SU-DHL-6 (cell line): ENCODE measurements around the gene NPHP4.

Experiments used
- EZH2phosphoT487 ChIP-seq: fragments of 200-600 bp; sonication (generic), shearing (Covaris generic); conservative IDR thresholded peaks from 2 replicates; pipeline ENCODE4 v1.6.1; 2018; ENCODE audit warnings: mild to moderate bottlenecking, antibody characterized with exemption, low read length, moderate library complexity, mixed read lengths
- TF ChIP-seq, protein P1 (sequence below): fragments of 200-600 bp; sonication (generic); IDR thresholded peaks from one replicate; pipeline ENCODE4 v1.5.1; 2017; ENCODE audit warnings: antibody characterized with exemption, mild to moderate bottlenecking, low read length, moderate library complexity; ENCODE audit not compliant: insufficient read depth, poor library complexity, severe bottlenecking

DNA sequence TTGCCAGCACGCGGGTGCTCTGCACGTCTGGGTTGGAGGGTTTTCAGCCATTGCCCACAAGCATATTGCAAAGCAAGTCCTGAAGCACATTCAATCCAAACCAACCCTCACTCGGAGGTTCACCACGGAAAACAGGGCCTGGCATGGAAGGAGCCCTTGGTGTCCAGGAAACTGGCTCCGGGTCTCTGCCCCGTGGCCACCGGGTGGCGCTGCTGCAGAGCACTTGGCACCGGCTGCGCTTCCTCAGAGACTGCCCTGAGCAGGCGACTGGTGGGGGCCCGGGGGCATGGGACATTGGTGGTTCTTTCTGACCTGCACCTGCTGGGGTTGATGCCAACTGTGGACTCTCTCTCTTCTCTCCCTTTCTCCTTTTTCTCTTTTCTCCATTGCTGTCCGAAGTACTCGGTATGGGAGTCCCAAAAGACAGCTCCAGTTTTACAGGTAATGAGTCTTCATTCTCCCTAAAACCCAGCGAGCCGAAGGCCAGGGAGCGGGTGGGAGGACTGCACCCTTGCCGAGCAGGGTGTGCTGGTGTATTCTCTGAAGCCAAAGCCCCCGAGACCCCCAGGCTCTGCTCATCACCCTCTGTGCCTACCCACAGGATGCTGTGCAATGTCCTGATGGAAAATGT lies 49.3 kb upstream of the NPHP4 start:
- TF ChIP-seq, protein P1, sequence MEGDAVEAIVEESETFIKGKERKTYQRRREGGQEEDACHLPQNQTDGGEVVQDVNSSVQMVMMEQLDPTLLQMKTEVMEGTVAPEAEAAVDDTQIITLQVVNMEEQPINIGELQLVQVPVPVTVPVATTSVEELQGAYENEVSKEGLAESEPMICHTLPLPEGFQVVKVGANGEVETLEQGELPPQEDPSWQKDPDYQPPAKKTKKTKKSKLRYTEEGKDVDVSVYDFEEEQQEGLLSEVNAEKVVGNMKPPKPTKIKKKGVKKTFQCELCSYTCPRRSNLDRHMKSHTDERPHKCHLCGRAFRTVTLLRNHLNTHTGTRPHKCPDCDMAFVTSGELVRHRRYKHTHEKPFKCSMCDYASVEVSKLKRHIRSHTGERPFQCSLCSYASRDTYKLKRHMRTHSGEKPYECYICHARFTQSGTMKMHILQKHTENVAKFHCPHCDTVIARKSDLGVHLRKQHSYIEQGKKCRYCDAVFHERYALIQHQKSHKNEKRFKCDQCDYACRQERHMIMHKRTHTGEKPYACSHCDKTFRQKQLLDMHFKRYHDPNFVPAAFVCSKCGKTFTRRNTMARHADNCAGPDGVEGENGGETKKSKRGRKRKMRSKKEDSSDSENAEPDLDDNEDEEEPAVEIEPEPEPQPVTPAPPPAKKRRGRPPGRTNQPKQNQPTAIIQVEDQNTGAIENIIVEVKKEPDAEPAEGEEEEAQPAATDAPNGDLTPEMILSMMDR = no peak
- no peak for TF ChIP-seq EZH2phosphoT487
